ENCODE measurements around the gene PLEKHG3.
A peak's percentile ranks its signal among the peaks of the same experiment; 100 is the strongest.
"Not testable (repeated sequence)": the region's sequence is repeated elsewhere in the genome, so short reads cannot be mapped to it uniquely, and the experiment has no call there.

Gene PLEKHG3

DNA sequence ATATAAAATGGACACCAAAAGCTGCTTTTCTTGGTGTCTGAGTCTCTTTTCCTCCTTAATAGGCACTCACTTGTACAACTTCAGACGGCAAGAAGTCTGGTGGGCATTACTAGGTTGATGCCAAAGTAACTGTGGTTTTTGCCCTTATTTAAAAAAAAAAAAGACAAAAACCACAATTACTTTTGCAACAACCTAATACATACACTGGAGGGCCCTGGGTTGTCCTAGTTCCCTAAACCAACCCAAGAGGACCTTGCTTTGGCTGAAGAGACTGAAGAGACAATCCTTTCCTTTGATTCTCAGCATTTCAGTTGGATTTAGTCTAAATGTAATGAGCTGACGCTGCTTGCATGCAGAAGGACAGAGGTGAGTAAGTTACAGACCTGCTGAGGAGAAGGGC, 16.2 kb upstream of the PLEKHG3 start:
- no peak for DNase-seq (ENCODE audit: low read depth in 2 of 2)

DNA sequence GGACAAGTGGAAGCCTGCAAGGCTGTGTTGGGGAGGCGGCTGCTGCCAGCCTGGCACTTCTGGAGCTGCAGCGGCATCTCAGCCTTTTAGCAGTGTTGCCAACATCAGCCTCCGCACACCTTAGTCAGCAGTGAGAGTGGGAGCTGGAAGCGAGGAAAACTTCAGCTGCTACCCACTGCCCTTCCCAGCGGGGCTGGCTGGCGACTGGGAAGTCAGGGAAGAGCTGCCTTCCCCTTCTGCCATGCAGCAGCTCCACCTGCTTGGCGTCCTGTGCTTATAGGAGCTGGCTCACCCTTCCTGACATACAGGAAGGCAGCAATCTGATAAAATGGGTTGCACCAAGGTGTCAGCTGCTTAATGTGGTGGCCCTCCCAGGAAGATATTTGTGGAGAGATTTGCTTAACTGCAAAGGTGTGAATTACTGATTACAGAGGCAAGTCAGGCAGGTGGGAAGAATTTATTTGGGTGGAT, 15.4 kb upstream of the PLEKHG3 start:
- DNase-seq (ENCODE audit: low read depth in 2 of 2): no peak

DNA sequence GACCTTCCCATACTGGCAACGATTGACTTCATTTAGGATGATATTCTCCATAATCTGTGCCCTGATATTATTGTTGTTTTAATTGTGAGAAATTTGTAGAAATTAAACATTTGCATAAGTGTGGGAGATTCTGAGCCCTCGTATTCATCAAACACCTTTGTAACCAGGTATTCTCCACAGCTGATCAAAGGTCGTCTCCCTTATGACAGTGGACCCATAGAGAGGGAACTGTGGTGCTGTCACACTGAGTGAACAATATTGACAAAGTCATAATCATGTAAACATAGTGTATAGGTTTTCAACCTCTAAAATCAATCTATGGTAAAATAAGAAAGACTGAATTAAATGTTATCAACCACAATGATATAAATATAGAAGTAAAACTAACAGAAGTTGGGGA, 14.9 kb upstream of the PLEKHG3 start:
- DNase-seq (ENCODE audit: low read depth in 2 of 2): no peak

DNA sequence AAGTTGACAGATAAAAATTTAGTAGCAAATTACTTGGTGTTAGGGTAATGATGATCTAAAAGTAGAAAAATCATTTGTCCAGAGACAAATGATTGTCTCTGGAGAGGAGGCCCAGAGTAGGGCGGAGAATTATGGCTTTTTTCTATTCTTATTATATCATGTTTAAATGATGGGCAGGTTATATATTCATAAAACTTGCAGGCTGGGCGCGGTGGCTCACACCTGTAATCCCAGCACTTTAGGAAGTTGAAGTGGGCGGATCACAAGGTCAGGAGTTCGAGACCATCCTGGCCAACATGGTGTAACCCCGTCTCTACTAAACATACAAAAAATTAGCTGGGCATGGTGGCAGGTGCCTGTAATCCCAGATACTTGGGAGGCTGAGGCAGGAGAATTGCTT, 13.6 kb upstream of the PLEKHG3 start:
- not testable (repeated sequence) for DNase-seq (ENCODE audit: low read depth in 2 of 2)

- no peak for DNase-seq (ENCODE audit: low read depth in 2 of 2)
Measured at GRCh38 chr14:64691376-64691775, 12.8 kb upstream of the PLEKHG3 start.

DNA sequence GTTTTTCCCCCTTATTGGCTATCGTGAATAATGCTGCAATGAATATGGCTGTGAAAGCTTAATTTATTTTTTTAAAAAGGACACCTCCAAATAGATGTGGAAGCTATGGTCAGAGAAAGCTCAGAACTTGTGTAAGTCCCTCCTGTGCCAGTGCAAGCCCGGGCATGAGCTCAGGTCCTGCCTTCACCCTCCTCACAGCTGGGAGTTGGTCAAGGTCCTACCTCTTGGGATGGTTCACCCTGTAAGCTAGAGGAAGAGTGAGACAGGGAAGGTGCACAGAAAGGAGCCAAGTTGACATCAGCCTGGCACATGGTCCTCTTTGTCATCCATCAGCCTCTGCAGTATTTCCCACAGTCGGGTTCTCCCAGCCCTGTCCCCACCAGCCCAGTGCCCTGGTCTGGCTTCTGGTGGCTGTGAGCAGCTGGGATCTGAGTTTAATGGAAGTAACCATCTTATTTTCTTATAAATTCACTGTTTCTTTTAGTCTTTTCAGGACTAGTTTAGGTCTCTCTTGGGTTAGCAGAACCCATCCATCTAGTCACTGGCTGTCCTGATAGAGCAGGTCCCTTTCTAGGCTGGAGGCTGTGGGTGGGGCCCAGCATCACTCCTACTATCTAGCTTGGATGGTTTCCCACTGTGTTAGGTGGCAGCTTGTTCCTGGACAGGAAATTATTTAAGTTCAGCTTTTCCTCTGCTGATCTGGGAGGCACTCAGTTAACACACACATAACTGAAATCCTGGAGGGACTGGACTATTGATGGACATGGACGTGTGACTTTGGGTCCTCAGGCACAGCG, 11.8 kb upstream of the PLEKHG3 start:
- DNase-seq (ENCODE audit: low read depth in 2 of 2): no peak

GRCh38 chr14:64692986-64693809, 11.0 kb upstream of the PLEKHG3 start:
- DNase-seq (ENCODE audit: low read depth in 2 of 2): no peak

- DNase-seq (ENCODE audit: low read depth in 2 of 2): no peak
Measured at GRCh38 chr14:64693810-64694165, 10.4 kb upstream of the PLEKHG3 start.

GRCh38 chr14:64695071-64695470, 9.2 kb upstream of the PLEKHG3 start:
- DNase-seq (ENCODE audit: low read depth in 2 of 2): no peak

- DNase-seq (ENCODE audit: low read depth in 2 of 2): no peak
Measured at GRCh38 chr14:64696355-64696857, 7.8 kb upstream of the PLEKHG3 start.

DNA sequence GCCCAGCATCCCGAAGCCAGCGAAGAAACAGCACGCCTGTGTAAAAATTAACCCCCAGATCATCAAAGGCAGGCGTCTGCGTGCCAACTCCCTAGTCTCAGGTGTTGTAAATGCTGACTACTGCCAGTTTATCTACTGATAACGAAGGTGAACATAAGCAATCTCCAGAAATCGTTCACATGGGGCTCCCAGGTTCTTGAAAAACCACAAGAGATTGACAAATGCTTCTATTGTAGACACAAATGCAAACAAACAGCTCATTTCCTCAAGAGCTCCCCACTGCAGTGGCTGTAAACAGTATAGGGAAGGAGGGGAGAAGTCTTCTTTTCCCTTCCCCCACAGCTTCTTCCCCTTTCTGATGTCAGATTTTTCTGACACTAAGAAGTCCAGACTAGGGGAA, 5.3 kb upstream of the PLEKHG3 start:
- DNase-seq (ENCODE audit: low read depth in 2 of 2): no peak

DNA sequence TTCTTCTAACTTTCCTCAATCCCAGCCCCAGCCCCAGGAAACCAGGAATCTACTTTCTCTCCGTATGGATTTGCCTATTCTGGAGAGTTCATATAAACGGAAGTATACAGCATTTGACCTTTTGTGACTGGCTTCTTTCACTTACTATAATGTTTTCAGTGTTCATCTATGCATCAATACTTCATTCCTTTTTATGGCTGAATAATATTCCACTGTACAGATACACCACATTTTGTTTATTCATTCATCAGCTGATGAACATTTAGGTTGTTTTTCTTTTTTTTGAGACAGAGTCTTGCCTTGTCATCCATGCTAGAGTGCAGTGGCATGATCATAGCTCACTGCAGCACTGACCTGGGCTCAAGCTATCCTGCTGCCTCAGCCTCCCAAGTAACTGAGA, 3.9 kb upstream of the PLEKHG3 start:
- no peak for DNase-seq (ENCODE audit: low read depth in 2 of 2)

DNA sequence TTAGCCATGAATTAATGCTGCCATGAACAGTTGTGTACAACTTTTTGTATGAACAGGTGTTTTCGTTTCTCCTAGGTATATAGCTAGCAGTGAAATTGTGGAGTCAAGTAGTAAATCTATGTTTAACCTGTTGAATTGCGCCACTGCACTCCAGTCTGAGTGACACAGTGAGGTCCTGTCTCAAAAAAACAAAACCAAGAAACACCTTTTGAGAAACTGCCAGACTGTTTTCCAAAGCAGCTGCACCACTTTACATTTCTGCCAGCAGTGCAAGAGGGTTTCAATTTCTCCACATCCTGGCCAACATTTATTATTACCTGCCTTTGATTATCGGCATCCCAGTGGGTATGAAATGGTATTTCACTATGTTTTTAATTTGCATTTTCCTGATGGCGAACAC, 3.3 kb upstream of the PLEKHG3 start:
- no peak for DNase-seq (ENCODE audit: low read depth in 2 of 2)

DNA sequence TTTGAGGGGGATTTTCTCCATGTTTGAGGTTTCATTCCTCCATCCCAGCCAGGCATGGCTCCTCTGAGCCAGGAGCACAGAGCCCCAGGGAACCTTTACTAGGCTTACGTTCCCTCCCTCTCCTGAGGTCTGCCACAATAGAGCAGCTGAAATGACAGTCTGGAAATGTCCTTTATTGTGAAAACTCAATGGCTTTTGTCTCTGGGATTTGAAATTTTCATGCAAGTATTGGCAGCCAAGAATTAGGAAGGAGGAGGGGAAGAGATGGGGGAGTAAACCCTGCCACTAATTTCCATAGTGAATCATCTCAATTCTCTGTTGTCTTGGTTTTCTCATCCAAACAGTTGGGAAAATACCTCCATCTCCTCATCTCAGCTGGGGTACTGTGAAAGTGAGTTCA, 2.6 kb upstream of the PLEKHG3 start:
- no peak for DNase-seq (ENCODE audit: low read depth in 2 of 2)

DNA sequence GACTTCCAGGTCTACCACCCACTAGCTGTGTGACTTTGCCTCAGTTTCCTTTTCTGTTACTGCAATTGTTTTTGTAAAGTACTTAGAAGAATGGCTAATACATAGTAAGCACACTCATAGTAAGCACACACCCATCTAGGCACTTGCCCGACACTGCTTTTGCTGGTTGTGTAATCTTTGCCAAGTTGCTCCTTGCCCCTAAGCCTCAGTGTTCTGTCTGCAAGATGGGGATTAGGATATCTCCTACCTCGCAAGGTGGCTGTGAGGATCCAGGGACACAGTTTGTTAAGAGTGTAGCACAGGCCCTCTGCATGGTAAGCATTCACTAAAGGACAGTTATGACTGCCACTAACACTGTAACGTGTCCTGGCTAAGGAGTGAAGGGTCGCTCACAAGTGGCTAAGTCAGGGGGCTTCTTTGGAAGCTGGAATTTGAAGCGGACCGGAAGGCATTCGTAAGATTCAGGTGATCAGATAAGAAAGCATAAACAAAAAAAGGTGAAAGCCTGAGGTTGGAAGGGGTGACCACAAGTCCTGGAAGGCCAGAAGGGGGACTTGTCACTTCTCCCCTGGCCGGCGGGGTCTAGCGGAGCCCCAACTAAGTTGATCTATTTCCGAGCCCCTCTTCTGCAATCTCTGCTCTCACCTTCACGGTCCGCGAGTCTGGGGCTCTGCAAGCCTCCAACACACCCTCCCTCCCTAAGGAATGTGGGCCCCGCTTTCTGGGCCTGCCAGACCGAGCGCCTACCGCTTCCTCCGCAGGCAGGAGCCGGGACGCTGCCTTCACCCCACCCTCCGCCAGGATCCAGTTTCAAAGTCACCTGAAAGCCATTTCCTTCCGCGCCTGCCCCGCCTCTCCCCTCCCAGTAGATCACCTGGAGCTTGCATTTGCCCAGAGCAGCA, 1.5 kb upstream of the PLEKHG3 start:
- DNase-seq (ENCODE audit: low read depth in 2 of 2): no peak

- DNase-seq (ENCODE audit: low read depth in 2 of 2): no peak
Measured at GRCh38 chr14:64703395-64704142, 655 bp upstream of the PLEKHG3 start.

DNA sequence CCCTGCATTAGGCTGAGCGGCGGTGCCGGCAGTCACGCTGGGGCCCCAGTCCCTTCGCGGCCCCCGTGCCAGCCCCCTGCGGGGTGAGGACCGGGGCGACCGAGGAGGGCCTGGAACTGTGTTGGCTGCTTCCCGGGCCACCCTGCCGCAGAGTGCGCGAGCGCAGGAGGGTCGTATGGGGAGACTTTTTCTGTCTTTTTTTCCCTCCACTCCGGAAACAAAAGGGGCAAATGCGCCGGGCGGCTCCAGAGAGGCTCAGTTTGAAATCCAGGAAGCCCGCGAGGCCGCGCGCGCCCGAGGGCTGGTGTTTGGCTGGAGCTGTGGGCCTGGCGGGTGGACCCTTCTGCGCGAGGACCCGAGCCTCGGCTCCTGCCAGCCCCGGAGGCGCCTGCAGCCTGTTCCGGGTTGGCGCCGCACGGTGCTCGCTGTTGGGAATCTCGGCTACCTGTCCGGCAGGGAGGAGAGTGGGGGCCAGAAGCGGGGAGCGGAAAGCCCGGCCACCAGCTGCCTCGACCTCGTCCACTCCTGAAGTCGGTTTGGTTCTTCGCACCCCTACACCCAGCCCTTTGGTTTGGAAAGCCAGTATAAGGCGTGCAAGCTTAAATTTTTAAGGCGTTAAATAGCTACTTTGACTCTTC, 638 bp downstream of the PLEKHG3 start:
- peak in 1 of 2 donors; percentile 8 for DNase-seq (ENCODE audit: low read depth in 2 of 2)

DNA sequence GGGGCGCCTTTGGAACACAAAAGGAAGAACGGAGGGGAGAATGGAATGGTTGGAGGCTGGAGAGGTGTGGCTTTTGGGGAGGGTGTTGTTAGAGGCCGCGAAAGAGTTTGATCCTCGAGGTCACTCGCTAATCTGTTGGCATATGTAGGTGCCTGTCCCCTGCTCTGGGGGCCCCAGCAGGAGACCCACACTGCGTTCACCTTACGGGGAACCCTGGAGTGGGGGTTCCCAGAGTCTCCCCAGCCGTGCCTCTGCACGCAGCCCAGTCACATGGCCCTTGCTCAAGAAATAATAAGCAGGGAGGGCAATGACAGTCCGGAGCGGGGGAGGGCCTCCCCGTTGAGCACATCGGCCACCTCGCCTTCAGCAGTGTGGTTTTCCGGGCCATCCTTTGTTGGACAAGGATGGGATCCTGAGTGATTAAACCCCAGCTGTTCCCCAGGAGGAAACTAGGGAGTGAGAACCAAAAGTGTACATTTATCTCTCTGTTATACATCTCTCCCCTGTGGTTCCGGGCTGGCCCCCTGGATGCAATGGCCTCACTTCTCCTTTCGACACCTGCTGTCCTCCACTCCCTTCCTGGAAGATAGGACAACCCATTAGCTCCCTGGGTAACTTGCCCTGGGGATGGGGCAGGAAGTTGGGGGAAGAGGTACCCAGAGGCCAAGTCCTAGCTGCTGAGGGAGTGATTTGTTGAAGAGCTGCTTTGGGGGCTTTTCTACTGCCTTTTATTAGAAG, 1.3 kb downstream of the PLEKHG3 start:
- DNase-seq (ENCODE audit: low read depth in 2 of 2): no peak

- DNase-seq (ENCODE audit: low read depth in 2 of 2): no peak
Measured at GRCh38 chr14:64706119-64706592, 1.9 kb downstream of the PLEKHG3 start.

All from stimulated activated CD8-positive, alpha-beta memory T cell treated with anti-CD3 and anti-CD28 coated beads, Interleukin-2, amount 100 ng/mL, for 48 hours (primary cell).